HG02973 (cell line): ENCODE data around the gene MKS1.

ENCODE experiments used
- ATAC-seq: cut with Tn5 transposase; IDR thresholded peaks from one replicate; pipeline ENCODE4 v1.9.1; 2021; ENCODE audit warnings: moderate library complexity; ENCODE audit not compliant: unreplicated experiment

Gene MKS1

GRCh38 chr17:58245428-58246103 is 26.5 kb upstream of the MKS1 start:
- ATAC-seq = no peak

DNA sequence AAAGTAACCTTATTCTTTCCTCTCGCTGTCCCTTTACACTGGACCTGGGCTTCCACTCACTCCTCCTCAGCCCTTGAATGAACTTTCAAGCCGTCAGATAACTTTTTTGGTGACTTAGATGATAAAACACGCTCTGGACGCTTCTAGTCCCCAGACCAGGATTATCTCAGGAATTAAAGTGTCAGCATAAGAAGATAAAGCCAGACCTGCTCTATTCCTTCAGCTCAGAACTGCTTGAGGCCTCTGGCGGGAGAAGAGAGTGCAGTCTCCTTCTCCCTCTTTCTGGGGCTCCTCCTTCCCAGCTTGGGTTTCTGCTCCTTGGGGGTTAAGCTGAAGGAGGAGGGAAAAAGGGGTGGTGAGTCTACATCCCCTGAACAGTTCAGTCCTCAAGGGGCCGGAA is 25.9 kb upstream of the MKS1 start:
- no peak for ATAC-seq

- ATAC-seq = no peak
These were observed 23.2 kb upstream of the MKS1 start for GRCh38 chr17:58242171-58242784.

DNA sequence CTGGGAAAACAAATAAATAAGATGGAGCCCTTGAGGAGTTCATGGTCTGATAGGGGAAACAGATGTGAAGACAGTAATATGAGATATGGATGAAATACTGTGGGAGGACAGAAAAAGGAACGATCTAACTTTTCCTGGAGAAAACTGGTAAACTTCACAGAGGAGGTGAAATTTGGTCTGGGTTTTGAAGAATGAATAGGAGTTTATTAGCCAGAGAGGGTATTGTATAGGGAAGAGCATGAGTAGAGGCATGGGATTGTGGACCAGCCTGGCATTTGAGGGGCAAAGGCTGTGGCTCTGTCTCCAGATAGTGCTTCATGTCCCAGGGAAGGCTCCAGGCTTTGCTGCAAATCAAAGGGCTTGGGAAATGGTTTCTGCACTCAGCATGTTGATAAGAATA is 20.9 kb upstream of the MKS1 start:
- no peak for ATAC-seq

DNA sequence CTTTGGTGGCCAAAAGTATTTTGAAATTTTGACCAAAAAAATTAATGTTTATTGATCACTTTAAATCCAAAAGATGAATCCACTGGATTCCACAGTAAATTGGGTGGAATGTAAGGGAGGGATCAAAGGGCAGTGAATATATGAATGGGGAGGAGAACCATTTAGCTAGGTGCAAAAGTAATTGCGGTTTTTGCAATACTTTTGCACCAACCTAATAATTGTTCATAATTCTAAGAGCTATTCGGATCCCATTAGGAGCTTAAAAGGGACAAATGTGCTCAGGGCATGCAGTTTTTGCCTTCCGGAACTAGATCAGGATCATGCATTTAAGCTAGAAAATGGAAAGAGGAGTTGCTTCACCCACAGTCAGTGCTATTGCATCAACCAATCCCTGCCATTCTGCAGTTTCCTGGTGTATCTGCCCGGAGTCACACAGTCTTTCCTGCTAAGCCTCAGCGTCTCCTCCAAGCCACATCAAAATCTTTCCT is 19.1 kb upstream of the MKS1 start, which contains the start of gene LPO:
Gene LPO, plus strand, starts transcription at position 438 of the 488 bp plus-strand sequence. CDS start 4,396 bp downstream, outside the sequence.
- ATAC-seq = no peak

DNA sequence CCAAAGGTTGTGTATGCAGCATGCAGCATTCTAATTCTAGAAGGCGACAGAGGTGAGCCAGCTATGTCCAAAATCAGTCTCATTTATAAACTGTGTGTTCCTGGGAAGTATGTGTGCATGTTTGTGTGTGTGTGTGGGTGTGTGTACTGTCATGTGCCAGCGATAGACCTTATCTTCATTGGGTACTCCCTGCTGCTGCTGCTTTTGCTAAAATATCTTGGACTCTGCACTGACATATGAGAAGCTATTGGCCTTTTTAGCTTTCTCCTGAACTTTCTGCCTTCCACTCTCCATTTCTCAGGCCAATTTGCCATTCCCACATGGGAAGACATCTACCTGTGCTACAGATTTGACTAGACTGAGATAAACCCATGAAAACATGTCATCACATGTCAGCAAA is 17.3 kb upstream of the MKS1 start:
- no peak for ATAC-seq

DNA sequence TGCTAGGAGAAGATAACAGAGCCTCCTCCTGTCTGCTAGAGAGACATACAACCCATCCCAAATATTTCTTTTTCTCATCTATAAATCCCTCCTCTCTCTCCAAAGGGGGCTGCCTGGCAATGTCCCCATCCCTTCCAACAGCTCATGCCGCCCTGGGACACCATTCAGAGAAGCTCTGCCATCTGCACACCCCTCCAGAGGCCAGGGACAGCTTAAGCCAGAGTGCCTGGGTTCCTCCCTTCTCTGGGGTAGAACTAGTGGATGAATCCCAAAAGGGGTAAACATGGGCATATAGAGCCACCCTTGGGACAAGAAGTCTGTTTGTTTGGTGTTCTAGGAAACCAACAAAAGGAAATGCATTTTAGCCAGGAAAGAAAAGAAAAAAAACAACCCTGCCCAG is 16.8 kb upstream of the MKS1 start:
- no peak for ATAC-seq

DNA sequence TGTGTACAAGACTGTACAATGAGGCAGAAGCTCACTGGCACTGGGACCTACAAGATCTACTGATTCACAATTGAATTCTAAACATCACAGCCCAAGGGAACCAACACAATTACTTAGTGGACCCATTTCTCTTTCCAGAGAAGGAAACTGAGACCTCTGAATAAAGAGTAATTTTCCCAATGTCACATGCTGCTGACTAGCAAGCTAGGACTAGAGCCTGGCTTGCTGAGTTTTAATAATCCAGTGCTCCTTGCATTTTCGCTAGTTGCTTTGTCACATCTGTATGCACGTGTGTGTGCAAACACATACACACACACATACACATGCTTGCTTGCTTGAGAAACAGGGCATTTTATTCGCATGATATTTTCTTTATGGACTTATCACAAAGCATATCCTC is 15.5 kb upstream of the MKS1 start:
- no peak for ATAC-seq

GRCh38 chr17:58233543-58233942 is 14.5 kb upstream of the MKS1 start:
- no peak for ATAC-seq

GRCh38 chr17:58232707-58233156 is 13.7 kb upstream of the MKS1 start:
- peak; percentile 77 for ATAC-seq

GRCh38 chr17:58231641-58232040 is 12.6 kb upstream of the MKS1 start:
- no peak for ATAC-seq

DNA sequence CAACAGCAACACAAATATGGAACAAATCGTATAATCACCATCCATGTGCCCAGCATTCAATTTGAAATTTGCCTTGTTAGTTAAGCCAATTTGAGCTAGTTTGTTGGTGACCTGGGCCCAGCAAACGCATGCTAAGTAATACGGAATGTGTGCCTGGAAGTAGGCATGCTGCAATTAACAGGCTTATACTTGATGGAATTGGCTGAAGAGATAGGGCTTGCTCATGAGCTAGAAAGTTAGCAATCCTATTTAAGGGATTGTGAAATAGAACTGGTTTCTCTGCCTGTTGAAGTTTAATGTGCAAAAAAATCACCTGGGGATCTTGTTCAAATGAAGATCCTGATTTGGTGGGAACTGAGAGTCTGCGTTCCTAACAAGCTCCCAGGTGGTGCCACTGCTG is 10.8 kb upstream of the MKS1 start:
- ATAC-seq = no peak

- ATAC-seq = no peak
These were observed 10.3 kb upstream of the MKS1 start for GRCh38 chr17:58229384-58229783.

DNA sequence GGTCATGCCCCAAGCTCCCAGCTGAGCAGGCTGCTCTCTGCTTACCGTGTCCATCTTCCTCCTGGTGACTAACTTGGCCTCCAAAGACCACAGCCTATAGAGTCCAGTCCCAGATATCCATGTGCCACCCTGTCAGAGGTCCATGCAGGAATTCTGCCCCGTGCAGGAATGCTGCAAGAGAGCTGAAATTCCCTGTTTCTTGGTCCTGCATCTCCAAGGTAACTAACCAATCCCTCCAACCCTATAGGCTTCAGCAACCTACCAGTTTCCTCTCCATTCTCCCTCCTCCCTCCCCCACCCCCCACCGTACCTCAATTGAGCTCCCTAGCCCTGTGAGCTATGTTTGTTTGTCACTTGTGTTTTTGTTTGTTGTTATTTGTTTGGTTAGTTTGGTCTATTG is 9.6 kb upstream of the MKS1 start:
- no peak for ATAC-seq

- ATAC-seq = no peak
These were observed 8.7 kb upstream of the MKS1 start for GRCh38 chr17:58227733-58228132.

GRCh38 chr17:58224315-58224714 is 5.3 kb upstream of the MKS1 start:
- no peak for ATAC-seq

DNA sequence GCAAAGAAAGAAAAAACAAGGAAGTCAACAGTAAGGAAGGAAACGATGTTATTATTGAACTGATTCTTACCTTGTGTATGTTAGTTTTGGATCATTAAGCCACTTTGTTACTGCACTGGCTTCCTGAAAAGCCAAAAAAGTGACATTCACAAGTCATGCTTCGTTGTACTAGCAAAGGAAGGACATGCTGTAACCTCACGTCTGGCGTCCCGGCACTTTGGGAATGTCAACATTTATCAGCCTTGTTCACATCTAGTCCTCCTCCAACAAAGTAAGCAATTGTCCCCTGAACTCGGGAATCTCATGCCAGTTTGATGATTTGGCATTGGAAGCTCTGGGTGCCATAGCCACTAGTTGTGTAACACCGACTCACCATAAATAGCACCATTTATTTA is 731 bp upstream of the MKS1 start:
- no peak for ATAC-seq

DNA sequence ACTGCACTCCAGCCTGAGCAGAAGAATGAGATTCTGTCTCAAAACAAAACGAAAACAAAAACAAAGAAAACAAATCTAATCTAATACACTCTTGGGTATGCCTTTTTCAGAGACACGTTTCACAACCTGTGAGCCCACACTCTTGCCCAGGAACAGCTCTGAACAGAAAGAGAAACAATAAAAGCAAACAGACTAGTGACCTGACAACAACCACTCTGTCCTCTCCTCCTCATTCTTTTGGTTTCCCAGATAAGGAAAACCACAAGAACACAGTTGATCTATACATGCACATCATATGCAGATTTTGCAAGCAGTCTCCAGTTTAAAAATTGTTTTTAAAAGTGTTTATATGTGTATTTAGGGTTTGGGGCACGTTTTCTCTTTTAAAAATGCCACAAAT is 1.3 kb downstream of the MKS1 start:
- no peak for ATAC-seq

GRCh38 chr17:58215685-58216084 is 3.4 kb downstream of the MKS1 start:
- ATAC-seq = no peak

DNA sequence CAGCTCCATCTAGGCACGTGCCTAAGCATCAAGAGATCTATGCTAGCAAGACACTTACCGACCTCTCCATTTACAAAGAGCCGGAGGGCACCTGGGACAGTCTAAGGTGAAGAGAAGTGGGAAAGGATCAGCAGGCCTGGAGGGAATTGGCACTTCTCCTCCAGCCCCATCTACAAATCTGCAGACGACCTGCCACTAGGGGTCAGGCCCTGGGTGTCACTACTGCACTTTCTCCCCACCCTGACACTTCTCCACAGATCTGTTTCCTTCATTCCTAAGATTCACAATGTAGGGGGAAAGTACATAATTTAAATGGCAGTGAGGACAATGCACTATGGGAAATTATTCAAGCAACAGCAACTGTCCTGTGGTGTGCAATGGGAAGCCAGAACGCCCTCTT is 8.1 kb downstream of the MKS1 start:
- ATAC-seq = no peak

GRCh38 chr17:58208344-58208743 is 10.7 kb downstream of the MKS1 start:
- ATAC-seq = no peak

DNA sequence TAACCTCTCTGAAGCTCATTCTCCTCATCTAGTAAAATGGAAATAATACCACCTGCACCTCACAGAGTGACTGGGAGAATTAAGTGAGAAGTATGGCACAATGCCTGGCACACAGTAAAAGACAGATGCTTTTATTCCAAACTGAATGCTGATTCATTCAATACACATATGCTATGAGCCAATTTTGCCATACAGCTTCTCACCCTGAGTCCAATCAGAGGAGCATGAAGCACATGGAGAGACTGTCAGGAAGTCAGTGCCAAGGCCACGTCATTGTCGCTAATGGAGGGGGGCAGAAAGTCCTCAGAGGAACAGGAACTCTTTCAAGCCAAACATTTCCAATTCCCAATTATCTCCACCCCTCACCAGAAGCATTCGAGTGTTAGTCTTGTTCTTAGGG is 11.6 kb downstream of the MKS1 start:
- ATAC-seq = no peak

GRCh38 chr17:58205936-58206335 is 13.1 kb downstream of the MKS1 start:
- ATAC-seq = no peak
